NCI-H748 (cell line): ENCODE data around the gene MYCL.
A peak's percentile ranks its signal among the peaks of the same experiment; 100 is the strongest.
"Not testable (repeated sequence)": the region's sequence is repeated elsewhere in the genome, so short reads cannot be mapped to it uniquely, and the experiment has no call there.

ENCODE experiments used
- DNase-seq: peaks from one replicate; lab custom pipeline; 2025; ENCODE audit not compliant: unreplicated experiment; lab: John Stamatoyannopoulos, UW

The MYCL gene

GRCh38 chr1:39892601-39893595, 8.8 kb downstream of the MYCL start:
- DNase-seq: peak; percentile 100

- no peak for DNase-seq
These were observed 10.8 kb downstream of the MYCL start for GRCh38 chr1:39890880-39891279.

- no peak for DNase-seq
These were observed 11.4 kb downstream of the MYCL start for GRCh38 chr1:39890273-39890672.

- DNase-seq: peak; percentile 100
These were observed 14.9 kb downstream of the MYCL start for GRCh38 chr1:39886757-39887231.

- DNase-seq: no peak
These were observed 16.2 kb downstream of the MYCL start for GRCh38 chr1:39885516-39885915.

- no peak for DNase-seq
These were observed 19.6 kb downstream of the MYCL start for GRCh38 chr1:39882152-39882551.

GRCh38 chr1:39877980-39878956, 23.4 kb downstream of the MYCL start:
- no peak for DNase-seq

- no peak for DNase-seq
These were observed 24.4 kb downstream of the MYCL start for GRCh38 chr1:39877231-39877778.

- DNase-seq: no peak
These were observed 25.6 kb downstream of the MYCL start for GRCh38 chr1:39876144-39876543.

GRCh38 chr1:39872698-39873097, 29.0 kb downstream of the MYCL start:
- no peak for DNase-seq

- DNase-seq: no peak
These were observed 29.9 kb downstream of the MYCL start for GRCh38 chr1:39871796-39872195.

GRCh38 chr1:39871043-39871442, 30.7 kb downstream of the MYCL start:
- not testable (repeated sequence) for DNase-seq

- DNase-seq: not testable (repeated sequence)
These were observed 32.1 kb downstream of the MYCL start for GRCh38 chr1:39869538-39870112.

GRCh38 chr1:39866767-39867166, 35.0 kb downstream of the MYCL start:
- no peak for DNase-seq

- no peak for DNase-seq
These were observed 36.0 kb downstream of the MYCL start for GRCh38 chr1:39865762-39866161.

- no peak for DNase-seq
These were observed 38.5 kb downstream of the MYCL start for GRCh38 chr1:39863177-39863576.

GRCh38 chr1:39861003-39861402, 40.7 kb downstream of the MYCL start:
- DNase-seq: no peak

GRCh38 chr1:39859859-39860812, 41.6 kb downstream of the MYCL start:
- DNase-seq: peak; percentile 68

- no peak for DNase-seq
These were observed 43.4 kb downstream of the MYCL start for GRCh38 chr1:39858315-39858714.
